HepG2 (cell line): ENCODE measurements around the gene PXDC1.

Experiments used
- ATF2 ChIP-seq: sonication (generic); formaldehyde crosslinking; IDR thresholded peaks from 2 replicates; pipeline ENCODE4 v1.4.0; 2020; ENCODE audit warnings: missing genetic modification reagents
- BHLHE40 ChIP-seq: IDR thresholded peaks from 2 replicates; pipeline ENCODE4 v1.6.1; 2011; ENCODE audit warnings: low read length, improper control_type of control experiment
- PHF20 ChIP-seq: sonication (generic); formaldehyde crosslinking; IDR thresholded peaks from 2 replicates; pipeline ENCODE4 v1.5.0; 2020; ENCODE audit warnings: mild to moderate bottlenecking, missing genetic modification reagents
- ZNF33B ChIP-seq: sonication (generic); formaldehyde crosslinking; IDR thresholded peaks from 2 replicates; pipeline ENCODE4 v1.5.1; 2020; ENCODE audit warnings: mild to moderate bottlenecking, missing genetic modification reagents
- ZNF883 ChIP-seq: sonication (generic); formaldehyde crosslinking; IDR thresholded peaks from 2 replicates; pipeline ENCODE4 v1.5.1; 2020; ENCODE audit warnings: mild to moderate bottlenecking, missing genetic modification reagents; ENCODE audit errors: not compliant biosample characterization
- TF ChIP-seq, protein P1 (sequence below): sonication (generic); formaldehyde crosslinking; IDR thresholded peaks from 2 replicates; pipeline ENCODE4 v1.5.0; 2020; ENCODE audit warnings: mild to moderate bottlenecking, missing genetic modification reagents, moderate library complexity

- no peak for TF ChIP-seq BHLHE40
- TF ChIP-seq ZNF883 (CRISPR knock-in tag): no peak
- TF ChIP-seq ATF2 (CRISPR knock-in tag): no peak
- TF ChIP-seq, protein P1, sequence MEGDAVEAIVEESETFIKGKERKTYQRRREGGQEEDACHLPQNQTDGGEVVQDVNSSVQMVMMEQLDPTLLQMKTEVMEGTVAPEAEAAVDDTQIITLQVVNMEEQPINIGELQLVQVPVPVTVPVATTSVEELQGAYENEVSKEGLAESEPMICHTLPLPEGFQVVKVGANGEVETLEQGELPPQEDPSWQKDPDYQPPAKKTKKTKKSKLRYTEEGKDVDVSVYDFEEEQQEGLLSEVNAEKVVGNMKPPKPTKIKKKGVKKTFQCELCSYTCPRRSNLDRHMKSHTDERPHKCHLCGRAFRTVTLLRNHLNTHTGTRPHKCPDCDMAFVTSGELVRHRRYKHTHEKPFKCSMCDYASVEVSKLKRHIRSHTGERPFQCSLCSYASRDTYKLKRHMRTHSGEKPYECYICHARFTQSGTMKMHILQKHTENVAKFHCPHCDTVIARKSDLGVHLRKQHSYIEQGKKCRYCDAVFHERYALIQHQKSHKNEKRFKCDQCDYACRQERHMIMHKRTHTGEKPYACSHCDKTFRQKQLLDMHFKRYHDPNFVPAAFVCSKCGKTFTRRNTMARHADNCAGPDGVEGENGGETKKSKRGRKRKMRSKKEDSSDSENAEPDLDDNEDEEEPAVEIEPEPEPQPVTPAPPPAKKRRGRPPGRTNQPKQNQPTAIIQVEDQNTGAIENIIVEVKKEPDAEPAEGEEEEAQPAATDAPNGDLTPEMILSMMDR (CRISPR knock-in tag): no peak
- TF ChIP-seq PHF20: no peak
- no peak for TF ChIP-seq ZNF33B (CRISPR knock-in tag)
These were observed 5.7 kb upstream of the PXDC1 start for GRCh38 chr6:3757241-3757641.
